ENCODE measurements around the gene PTCD1. TPM values are rescaled to one million over a fixed set of nuclear protein-coding genes. Genes with fewer than 3 reads are reported as not detected.

PTCD1 gene
- polyA plus RNA-seq, 1 donor (not counting 4 experiments of a cell fraction or from before 2014, with no cell fraction given) = 2.8 TPM

DNA sequence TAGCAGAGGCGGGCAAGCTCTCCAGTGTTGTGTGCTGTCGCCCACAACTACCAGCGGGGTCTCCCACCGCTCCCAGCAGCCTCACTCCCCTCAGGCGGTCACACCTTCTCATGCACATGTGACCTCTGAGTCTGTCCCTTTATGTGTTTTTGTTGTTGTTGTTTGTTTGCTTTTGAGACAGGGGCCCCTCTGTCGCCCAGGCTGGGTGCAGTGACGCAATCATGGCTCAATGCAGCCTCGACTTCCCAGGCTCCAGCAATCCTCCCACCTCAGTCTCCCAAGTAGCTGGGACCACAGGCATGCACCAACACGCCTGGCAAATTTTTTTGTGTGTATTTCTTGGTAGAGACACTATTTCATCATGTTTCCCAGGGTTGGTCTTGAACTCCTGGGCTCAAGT is 1.6 kb upstream of the PTCD1 start:
- dilution Hi-C loops (cut with MboI; ENCODE audit: extremely low pct_ligation_motif_present, low sequenced_read_pairs) = no loop called here
- DNase-seq (ENCODE audit: low read depth, low spot score) = no peak
- Histone ChIP-seq H3K27me3 (ENCODE audit: control insufficient read depth, extremely low read depth, insufficient read depth, low read length) (no peaks in the 10 kb centered on the region), H3K4me3 (ENCODE audit: control insufficient read depth in 2 of 3, extremely low read depth in 1 of 3, insufficient read depth in 2 of 3, low read depth in 1 of 3, low read length in 3 of 3) (peak overlapping the region; percentile 89 to 99 (median 94)), H3K9me3 (ENCODE audit: control insufficient read depth, low read depth, low read length) (no peaks in the 10 kb centered on the region), H3K4me2 (ENCODE audit: control insufficient read depth, extremely low read depth, insufficient read depth, low read depth, low read length) (peak overlapping the region; percentile 88), H3K27ac (ENCODE audit: control insufficient read depth, insufficient read depth, low read length) (peak overlapping the region; percentile 76), H3K79me2 (ENCODE audit: control insufficient read depth, insufficient read depth, low read length) (peaks cover 36% of the 10 kb centered on the region), H3K4me1 (ENCODE audit: control insufficient read depth, extremely low read depth, insufficient read depth, low read length) (peaks cover 11% of the 10 kb centered on the region), H4K20me1 (ENCODE audit: control insufficient read depth, extremely low read depth, insufficient read depth, low read length) (peaks cover 5% of the 10 kb centered on the region), H3K9me1 (ENCODE audit: control insufficient read depth, extremely low read depth, insufficient read depth, low read length) (no peaks in the 10 kb centered on the region), H2AFZ (ENCODE audit: control insufficient read depth, low read length) (no peak overlapping the region), H3K36me3 (ENCODE audit: control insufficient read depth in 2 of 2, extremely low read depth in 1 of 2, insufficient read depth in 2 of 2, low read length in 2 of 2) (peaks cover 5 to 14% of the 10 kb centered on the region in 2 experiments), H3K9ac (ENCODE audit: control insufficient read depth, extremely low read depth, insufficient read depth, low read length) (peak overlapping the region; percentile 90)
- FAIRE-seq = no peak
- no peak for TF ChIP-seq EZH2 (IDR thresholded peaks at IDR 0.05; ENCODE audit: low read length)
- TF ChIP-seq, protein P1, sequence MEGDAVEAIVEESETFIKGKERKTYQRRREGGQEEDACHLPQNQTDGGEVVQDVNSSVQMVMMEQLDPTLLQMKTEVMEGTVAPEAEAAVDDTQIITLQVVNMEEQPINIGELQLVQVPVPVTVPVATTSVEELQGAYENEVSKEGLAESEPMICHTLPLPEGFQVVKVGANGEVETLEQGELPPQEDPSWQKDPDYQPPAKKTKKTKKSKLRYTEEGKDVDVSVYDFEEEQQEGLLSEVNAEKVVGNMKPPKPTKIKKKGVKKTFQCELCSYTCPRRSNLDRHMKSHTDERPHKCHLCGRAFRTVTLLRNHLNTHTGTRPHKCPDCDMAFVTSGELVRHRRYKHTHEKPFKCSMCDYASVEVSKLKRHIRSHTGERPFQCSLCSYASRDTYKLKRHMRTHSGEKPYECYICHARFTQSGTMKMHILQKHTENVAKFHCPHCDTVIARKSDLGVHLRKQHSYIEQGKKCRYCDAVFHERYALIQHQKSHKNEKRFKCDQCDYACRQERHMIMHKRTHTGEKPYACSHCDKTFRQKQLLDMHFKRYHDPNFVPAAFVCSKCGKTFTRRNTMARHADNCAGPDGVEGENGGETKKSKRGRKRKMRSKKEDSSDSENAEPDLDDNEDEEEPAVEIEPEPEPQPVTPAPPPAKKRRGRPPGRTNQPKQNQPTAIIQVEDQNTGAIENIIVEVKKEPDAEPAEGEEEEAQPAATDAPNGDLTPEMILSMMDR (optimal IDR thresholded peaks at IDR 0.05 in 1 of 3, IDR thresholded peaks at IDR 0.05 in 1 of 3, conservative IDR thresholded peaks at IDR 0.05 in 1 of 3; ENCODE audit: extremely low read depth in 1 of 3, insufficient read depth in 2 of 3, low read length in 3 of 3) = no peak

DNA sequence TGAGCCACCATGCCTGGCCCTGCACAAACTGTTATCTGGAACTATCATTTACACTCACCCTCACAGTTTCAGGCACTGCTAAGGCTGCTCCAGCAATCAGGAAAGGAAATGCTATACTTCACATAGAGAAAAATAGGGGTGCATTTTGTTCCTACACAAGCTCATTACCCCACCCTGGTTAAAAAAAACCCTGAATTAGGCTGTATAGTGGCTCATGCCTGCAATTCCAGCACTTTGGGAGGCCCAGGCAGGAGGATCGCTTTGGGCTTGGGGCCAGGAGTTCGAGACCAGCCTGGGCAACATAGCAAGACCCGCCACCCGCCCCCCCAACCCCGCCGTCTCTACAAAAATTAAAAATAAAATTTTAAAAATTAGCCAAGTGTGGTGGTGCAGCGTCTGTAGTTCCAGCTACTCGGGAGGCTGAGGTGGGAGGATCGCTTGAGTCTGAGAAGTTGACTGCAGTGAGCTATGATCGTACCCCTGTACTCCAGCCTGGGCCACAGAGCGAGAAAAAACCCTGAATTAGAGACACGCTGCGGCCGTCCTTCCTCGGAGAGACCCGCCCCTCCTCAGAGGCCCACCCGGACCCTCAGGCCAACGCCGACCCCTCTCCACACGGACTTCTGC is 539 bp downstream of the PTCD1 start:
- H3K27ac ChIP-seq (ENCODE audit: control insufficient read depth, insufficient read depth, low read length) = peak overlapping the region; percentile 71
- peak overlapping the region; percentile 57 for H3K4me2 ChIP-seq (ENCODE audit: control insufficient read depth, extremely low read depth, insufficient read depth, low read depth, low read length)
- peaks cover 5% of the 10 kb centered on the region for H4K20me1 ChIP-seq (ENCODE audit: control insufficient read depth, extremely low read depth, insufficient read depth, low read length)
- no peaks in the 10 kb centered on the region for H3K9me1 ChIP-seq (ENCODE audit: control insufficient read depth, extremely low read depth, insufficient read depth, low read length)
- FAIRE-seq = no peak
- peak overlapping the region; percentile 89 to 99 (median 94) for H3K4me3 ChIP-seq (ENCODE audit: control insufficient read depth in 2 of 3, extremely low read depth in 1 of 3, insufficient read depth in 2 of 3, low read depth in 1 of 3, low read length in 3 of 3)
- peaks cover 11% of the 10 kb centered on the region for H3K4me1 ChIP-seq (ENCODE audit: control insufficient read depth, extremely low read depth, insufficient read depth, low read length)
- peaks cover 36% of the 10 kb centered on the region for H3K79me2 ChIP-seq (ENCODE audit: control insufficient read depth, insufficient read depth, low read length)
- dilution Hi-C loops (cut with MboI; ENCODE audit: extremely low pct_ligation_motif_present, low sequenced_read_pairs) = no loop called here
- no peaks in the 10 kb centered on the region for H3K27me3 ChIP-seq (ENCODE audit: control insufficient read depth, extremely low read depth, insufficient read depth, low read length)
- H3K9me3 ChIP-seq (ENCODE audit: control insufficient read depth, low read depth, low read length) = no peaks in the 10 kb centered on the region
- peaks cover 5 to 6% of the 10 kb centered on the region in 2 experiments for H3K36me3 ChIP-seq (ENCODE audit: control insufficient read depth in 2 of 2, extremely low read depth in 1 of 2, insufficient read depth in 2 of 2, low read length in 2 of 2)
- no peak for DNase-seq (ENCODE audit: low read depth, low spot score)
- H3K9ac ChIP-seq (ENCODE audit: control insufficient read depth, extremely low read depth, insufficient read depth, low read length) = peak overlapping the region; percentile 90
- peak overlapping the region; percentile 92 for H2AFZ ChIP-seq (ENCODE audit: control insufficient read depth, low read length)
- TF ChIP-seq, protein P1 (optimal IDR thresholded peaks at IDR 0.05 in 1 of 3, IDR thresholded peaks at IDR 0.05 in 1 of 3, conservative IDR thresholded peaks at IDR 0.05 in 1 of 3; ENCODE audit: extremely low read depth in 1 of 3, insufficient read depth in 2 of 3, low read length in 3 of 3) = no peak
- no peak for TF ChIP-seq EZH2 (IDR thresholded peaks at IDR 0.05; ENCODE audit: low read length)
